ENCODE measurements around the gene QKI.

GRCh38 chr6:163538331-163538730 lies 123.8 kb downstream of the QKI start:
- TF ChIP-seq, protein P1, sequence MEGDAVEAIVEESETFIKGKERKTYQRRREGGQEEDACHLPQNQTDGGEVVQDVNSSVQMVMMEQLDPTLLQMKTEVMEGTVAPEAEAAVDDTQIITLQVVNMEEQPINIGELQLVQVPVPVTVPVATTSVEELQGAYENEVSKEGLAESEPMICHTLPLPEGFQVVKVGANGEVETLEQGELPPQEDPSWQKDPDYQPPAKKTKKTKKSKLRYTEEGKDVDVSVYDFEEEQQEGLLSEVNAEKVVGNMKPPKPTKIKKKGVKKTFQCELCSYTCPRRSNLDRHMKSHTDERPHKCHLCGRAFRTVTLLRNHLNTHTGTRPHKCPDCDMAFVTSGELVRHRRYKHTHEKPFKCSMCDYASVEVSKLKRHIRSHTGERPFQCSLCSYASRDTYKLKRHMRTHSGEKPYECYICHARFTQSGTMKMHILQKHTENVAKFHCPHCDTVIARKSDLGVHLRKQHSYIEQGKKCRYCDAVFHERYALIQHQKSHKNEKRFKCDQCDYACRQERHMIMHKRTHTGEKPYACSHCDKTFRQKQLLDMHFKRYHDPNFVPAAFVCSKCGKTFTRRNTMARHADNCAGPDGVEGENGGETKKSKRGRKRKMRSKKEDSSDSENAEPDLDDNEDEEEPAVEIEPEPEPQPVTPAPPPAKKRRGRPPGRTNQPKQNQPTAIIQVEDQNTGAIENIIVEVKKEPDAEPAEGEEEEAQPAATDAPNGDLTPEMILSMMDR (IDR thresholded peaks at IDR 0.05) = no peak
- no peak for TF ChIP-seq POLR2A (IDR thresholded peaks at IDR 0.05)

All from ovary (tissue), 3 donors.